HTERT RPE-1 (cell line): Measurements from ENCODE around the gene IP6K2.

ENCODE experiments used
- in situ Hi-C: fragments of 300-500 bp; cut with MboI; formaldehyde crosslinking; loops from 4 replicates; pipeline ENCODE4 v1.14.3; 2020; ENCODE audit warnings: low sequenced_read_pairs

Gene IP6K2

GRCh38 chr3:48644898-48645760, 71.9 kb downstream of the IP6K2 start:
- in situ Hi-C loops = no loop called here

- in situ Hi-C loops = no loop called here
Measured at GRCh38 chr3:48642605-48643004, 74.4 kb downstream of the IP6K2 start.

- in situ Hi-C loops = no loop called here
Measured at GRCh38 chr3:48641396-48641795, 75.6 kb downstream of the IP6K2 start.

- in situ Hi-C loops = no loop called here
Measured at GRCh38 chr3:48639944-48640606, 76.9 kb downstream of the IP6K2 start.
